H9 (cell line): Measurements from ENCODE around the gene GAL3ST3. TPM values are rescaled to one million over a fixed set of nuclear protein-coding genes. Genes with fewer than 3 reads are reported as not detected.

ENCODE experiments used
- DNase-seq: peaks from one replicate; pipeline ENCODE4 v3.0.0-alpha.2; 2017
- H2AFZ ChIP-seq: one replicate; pipeline ENCODE4 v1.6.1; 2013; ENCODE audit warnings: mild to moderate bottlenecking, low read length, control low read depth, moderate library complexity
- H2AK5ac ChIP-seq: 2 replicates; pipeline ENCODE4 v1.6.1; 2013; ENCODE audit warnings: low read length, control low read depth, mixed read lengths; ENCODE audit not compliant: insufficient read length
- H2BK120ac ChIP-seq: one replicate; pipeline ENCODE4 v1.6.1; 2013; ENCODE audit warnings: low read depth, mild to moderate bottlenecking, low read length, control low read depth, inconsistent platforms; ENCODE audit not compliant: poor library complexity, severe bottlenecking
- H2BK12ac ChIP-seq: 2 replicates; pipeline ENCODE4 v1.6.1; 2013; ENCODE audit warnings: low read length, control low read depth, mixed read lengths, low read depth; ENCODE audit not compliant: insufficient read length
- H2BK15ac ChIP-seq: 2 replicates; pipeline ENCODE4 v1.6.1; 2013; ENCODE audit warnings: low read depth, low read length, control low read depth
- H2BK20ac ChIP-seq: one replicate; pipeline ENCODE4 v1.6.1; 2013; ENCODE audit warnings: low read depth, mild to moderate bottlenecking, low read length, control low read depth, inconsistent platforms; ENCODE audit not compliant: poor library complexity, severe bottlenecking
- H2BK5ac ChIP-seq: 2 replicates; pipeline ENCODE4 v1.6.1; 2013; ENCODE audit warnings: low read length, control low read depth, mixed read lengths; ENCODE audit not compliant: insufficient read length
- H3K14ac ChIP-seq: 2 replicates; pipeline ENCODE4 v1.6.1; 2013; ENCODE audit warnings: low read length, control low read depth; ENCODE audit not compliant: insufficient read depth
- H3K18ac ChIP-seq: 2 replicates; pipeline ENCODE4 v1.6.1; 2013; ENCODE audit warnings: low read depth, mild to moderate bottlenecking, mixed read lengths, low read length, control low read depth; ENCODE audit not compliant: insufficient read length
- H3K23ac ChIP-seq: 2 replicates; pipeline ENCODE4 v1.6.1; 2013; ENCODE audit warnings: low read length, control low read depth, mixed read lengths, low read depth; ENCODE audit not compliant: insufficient read length
- H3K23me2 ChIP-seq: 2 replicates; pipeline ENCODE4 v1.6.1; 2013; ENCODE audit warnings: low read depth, mild to moderate bottlenecking, mixed read lengths, low read length, control low read depth; ENCODE audit not compliant: insufficient read length, poor library complexity, severe bottlenecking
- H3K27ac ChIP-seq: 2 replicates; pipeline ENCODE4 v1.5.1; 2013; ENCODE audit warnings: low read length, control low read depth, mixed read lengths, low read depth; ENCODE audit not compliant: insufficient read length
- H3K27me3 ChIP-seq: 2 replicates; pipeline ENCODE4 v1.6.1; 2013; ENCODE audit warnings: low read length, control low read depth, inconsistent platforms; ENCODE audit not compliant: insufficient read depth
- H3K4ac ChIP-seq: 2 replicates; pipeline ENCODE4 v1.6.1; 2013; ENCODE audit warnings: low read depth, mild to moderate bottlenecking, control low read depth, inconsistent platforms, low read length, moderate library complexity
- H3K4me1 ChIP-seq: 2 replicates; pipeline ENCODE4 v1.6.1; 2013; ENCODE audit warnings: low read length, control low read depth, inconsistent platforms; ENCODE audit not compliant: insufficient read depth
- H3K4me2 ChIP-seq: 2 replicates; pipeline ENCODE4 v1.6.1; 2013; ENCODE audit warnings: low read length, control low read depth, mixed read lengths; ENCODE audit not compliant: insufficient read length, insufficient read depth
- H3K56ac ChIP-seq: 2 replicates; pipeline ENCODE4 v1.6.1; 2013; ENCODE audit warnings: low read depth, mild to moderate bottlenecking, mixed read lengths, low read length, control low read depth; ENCODE audit not compliant: insufficient read length
- H3K79me1 ChIP-seq: 2 replicates; pipeline ENCODE4 v1.6.1; 2013; ENCODE audit warnings: low read depth, mild to moderate bottlenecking, moderate library complexity, low read length, control low read depth, inconsistent platforms; ENCODE audit not compliant: insufficient read depth, poor library complexity, severe bottlenecking
- H3K79me2 ChIP-seq: 2 replicates; pipeline ENCODE4 v1.6.1; 2013; ENCODE audit warnings: low read length, control low read depth, inconsistent platforms; ENCODE audit not compliant: insufficient read depth
- H3K9ac ChIP-seq: 2 replicates; pipeline ENCODE4 v1.6.1; 2013; ENCODE audit warnings: low read length, control low read depth, mixed read lengths; ENCODE audit not compliant: insufficient read length; ENCODE audit errors: extremely low read depth
- H3K9me3 ChIP-seq: one replicate; pipeline ENCODE4 v1.6.1; 2013; ENCODE audit warnings: low read depth, low read length, inconsistent platforms; ENCODE audit not compliant: control insufficient read depth
- H3T11ph ChIP-seq: one replicate; pipeline ENCODE4 v1.6.1; 2013; ENCODE audit warnings: mild to moderate bottlenecking, low read length, control low read depth, inconsistent platforms
- H4K20me1 ChIP-seq: one replicate; pipeline ENCODE4 v1.6.1; 2013; ENCODE audit not compliant: control insufficient read depth, insufficient read length, insufficient read depth
- H4K5ac ChIP-seq: 2 replicates; pipeline ENCODE4 v1.6.1; 2013; ENCODE audit warnings: low read depth, mild to moderate bottlenecking, mixed read lengths, low read length, control low read depth; ENCODE audit not compliant: insufficient read length
- H4K8ac ChIP-seq: replicated peaks from 2 replicates; pipeline ENCODE4 v1.6.1; 2013; ENCODE audit warnings: low read length, control low read depth, mixed read lengths, low read depth; ENCODE audit not compliant: insufficient read length
- H4K91ac ChIP-seq: 2 replicates; pipeline ENCODE4 v1.6.1; 2013; ENCODE audit warnings: low read depth, mild to moderate bottlenecking, moderate library complexity, mixed read lengths, low read length, control low read depth; ENCODE audit not compliant: insufficient read length
- H3K27ac Mint-ChIP-seq, 3 experiments: 2 replicates in 2 of 3; 3 replicates in 1 of 3; pipeline ENCODE4 v1.8.0; 2020 to 2021; ENCODE audit warnings: mixed read lengths in 3 of 3, mild to moderate bottlenecking in 1 of 3, moderate library complexity in 1 of 3
- H3K27me3 Mint-ChIP-seq: 2 replicates; pipeline ENCODE4 v1.8.0; 2021; ENCODE audit warnings: low read depth, mild to moderate bottlenecking, moderate library complexity, mixed read lengths
- H3K36me3 Mint-ChIP-seq, 3 experiments: 2 replicates in 2 of 3; 3 replicates in 1 of 3; pipeline ENCODE4 v1.8.0; 2020 to 2021; ENCODE audit warnings: low read depth in 3 of 3, mixed read lengths in 3 of 3; ENCODE audit not compliant: insufficient read depth in 1 of 3
- H3K4me1 Mint-ChIP-seq, 2 experiments: 2 replicates each; pipeline ENCODE4 v1.8.0; 2020; ENCODE audit warnings: mixed read lengths in 2 of 2
- H3K4me3 Mint-ChIP-seq, 2 experiments: 2 replicates in 1 of 2; 3 replicates in 1 of 2; pipeline ENCODE4 v1.8.0; 2020 to 2021; ENCODE audit warnings: mild to moderate bottlenecking in 2 of 2, mixed read lengths in 2 of 2, moderate library complexity in 1 of 2
- H3K9me3 Mint-ChIP-seq, 2 experiments: 2 replicates in 1 of 2; 3 replicates in 1 of 2; pipeline ENCODE4 v1.8.0; 2020; ENCODE audit warnings: mild to moderate bottlenecking in 2 of 2, mixed read lengths in 2 of 2, moderate library complexity in 1 of 2
- CTCF ChIP-seq: fragments of 200-600 bp; sonication (generic); conservative IDR thresholded peaks from 3 replicates; pipeline ENCODE4 v1.8.0; 2021; ENCODE audit warnings: antibody characterized with exemption, mild to moderate bottlenecking
- WGBS: extraction: QIAGEN DNeasy Blood & Tissue Kit; methylation state at CpG from one replicate; pipeline ENCODE4 v1.1.7; 2013; ENCODE audit warnings: missing lambda C conversion rate, low lambda C conversion rate, mixed read lengths; ENCODE audit not compliant: insufficient read length; ENCODE audit errors: extremely low coverage; 5-methylcytosine and 5-hydroxymethylcytosine counted together
- total RNA-seq: library from RNA; stranded (reverse); gene quantifications from 2 replicates; pipeline ENCODE4 v1.2.1, GENCODE V29; 2021

Gene GAL3ST3
- total RNA-seq, 1 experiment from 2014 or later, result 17.2 TPM

- H2BK20ac ChIP-seq, result no peak overlapping the region
- Mint-ChIP-seq H3K4me3 (no peak overlapping the region), H3K9me3 (no peaks in the 10 kb centered on the region), H3K27ac (no peak overlapping the region), H3K27me3 (no peaks in the 10 kb centered on the region; the same call in 1 of the 2 replicates), H3K4me1 (peaks cover 15 to 22% of the 10 kb centered on the region in 2 experiments), H3K36me3 (peaks cover 47 to 73% (median 72%) of the 10 kb centered on the region in 3 experiments)
- H3K9me3 ChIP-seq, result no peaks in the 10 kb centered on the region
- no peak overlapping the region for H3K14ac ChIP-seq
- peaks cover 12% of the 10 kb centered on the region; the same call in 1 of the 2 replicates for H3K79me2 ChIP-seq
- no peak overlapping the region for H2AFZ ChIP-seq
- H3K4me1 ChIP-seq, result peaks cover 3% of the 10 kb centered on the region; the same call in 1 of the 2 replicates
- H2BK15ac ChIP-seq, result no peak overlapping the region
- H3K18ac ChIP-seq, result no peak overlapping the region
- no peak overlapping the region for H2BK5ac ChIP-seq
- no peaks in the 10 kb centered on the region for H3K27me3 ChIP-seq
- H4K8ac ChIP-seq, result no peak overlapping the region
- WGBS, result no CpG with 5 or more reads among the region's 7 CpGs
- H3K4ac ChIP-seq, result no peak overlapping the region
- H3K4me2 ChIP-seq, result no peak overlapping the region
- H3K79me1 ChIP-seq, result peaks cover 9% of the 10 kb centered on the region
- no peak for TF ChIP-seq CTCF
- no peak for DNase-seq
- H2BK120ac ChIP-seq, result no peak overlapping the region
- peaks cover 7% of the 10 kb centered on the region for H3K23me2 ChIP-seq
- H3K56ac ChIP-seq, result no peak overlapping the region
- H4K91ac ChIP-seq, result no peak overlapping the region
- no peak overlapping the region for H3K23ac ChIP-seq
- no peak overlapping the region for H2AK5ac ChIP-seq
- H4K20me1 ChIP-seq, result no peaks in the 10 kb centered on the region
- no peak overlapping the region for H3K9ac ChIP-seq
- H2BK12ac ChIP-seq, result no peak overlapping the region
- H4K5ac ChIP-seq, result no peak overlapping the region
- no peak overlapping the region for H3T11ph ChIP-seq
- H3K27ac ChIP-seq, result no peak overlapping the region
These were observed 6.1 kb upstream of the GAL3ST3 start for GRCh38 chr11:66055021-66055420.
